Tibial artery (tissue), 4 donors: ENCODE results near the gene NISCH.
"Not testable (repeated sequence)": the region's sequence is repeated elsewhere in the genome, so short reads cannot be mapped to it uniquely, and the experiment has no call there.

Experiments used
- DNase-seq, 2 donors: peaks; one replicate each; pipeline ENCODE4 v3.0.0-alpha.2; 2019
- H3K27ac ChIP-seq, 2 donors: fragments of 200-600 bp; sonication (generic) in 1 of 2; 1 replicate in 1 of 2; 2 replicates in 1 of 2; pipeline ENCODE4 v1.5.1; 2018 to 2019; ENCODE audit warnings: mild to moderate bottlenecking in 1 of 2
- H3K27me3 ChIP-seq, 2 donors: fragments of 200-600 bp; sonication (generic) in 1 of 2; one replicate each; pipeline versions ENCODE4 v1.5.1 to v1.6.0; 2016 to 2019
- H3K36me3 ChIP-seq, 3 donors: fragments of 200-600 bp; sonication (generic) in 2 of 3; one replicate each; pipeline ENCODE4 v1.5.1; 2016 to 2019; ENCODE audit warnings: mild to moderate bottlenecking in 2 of 3
- H3K4me1 ChIP-seq, 4 donors: fragments of 200-600 bp; sonication (generic) in 2 of 4; 1 replicate in 3 of 4; 2 replicates in 1 of 4; pipeline ENCODE4 v1.5.1; 2016 to 2019
- H3K4me3 ChIP-seq, 2 donors: fragments of 200-600 bp; sonication (generic) in 1 of 2; 1 replicate in 1 of 2; 2 replicates in 1 of 2; pipeline ENCODE4 v1.5.1; 2018 to 2019; ENCODE audit warnings: mild to moderate bottlenecking in 2 of 2
- H3K9me3 ChIP-seq, 3 donors: fragments of 200-600 bp; sonication (generic) in 1 of 3; one replicate each; pipeline ENCODE4 v1.5.1; 2016 to 2019
- intact Hi-C: fragments of 100-400 bp; cut with DNase I; formaldehyde crosslinking; loops from one replicate; pipeline ENCODE4 v1.15.0; 2023; ENCODE audit warnings: low total_unique reads
- TF ChIP-seq, protein P1 (sequence below), 2 experiments: fragments of 200-600 bp in 1 of 2; fragments of 450-650 bp in 1 of 2; IDR thresholded peaks; one replicate each; pipeline ENCODE4 v1.5.1; 2017 to 2019; ENCODE audit warnings: antibody characterized with exemption in 2 of 2, mild to moderate bottlenecking in 1 of 2, moderate library complexity in 1 of 2

Gene NISCH

DNA sequence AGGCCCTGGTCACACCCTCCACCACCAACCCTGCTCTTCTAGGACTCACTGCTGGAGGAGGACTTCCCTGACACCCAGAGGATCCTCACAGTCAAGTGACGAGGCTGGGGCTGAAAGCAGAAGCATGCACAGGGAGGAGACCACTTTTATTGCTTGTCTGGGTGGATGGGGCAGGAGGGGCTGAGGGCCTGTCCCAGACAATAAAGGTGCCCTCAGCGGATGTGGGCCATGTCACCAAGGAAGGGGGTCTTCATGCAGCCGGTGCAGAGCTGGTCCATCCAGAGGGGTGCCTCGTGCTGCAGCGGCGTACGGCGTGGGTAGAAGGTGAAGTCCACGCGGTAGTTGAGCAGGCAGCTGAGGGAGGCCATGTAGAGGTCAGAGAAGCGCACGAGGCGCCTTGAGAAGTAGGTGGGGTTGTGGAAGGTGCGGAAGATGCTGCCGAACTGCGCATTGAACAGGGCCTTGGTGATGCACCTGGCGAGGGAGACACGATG, 68.9 kb downstream of the NISCH start:
- peaks cover 0 to 37% (median 26%) of the 10 kb centered on the region in 4 donors for H3K4me1 ChIP-seq
- peak overlapping the region in 1 of 2 donors; percentile 36 for H3K4me3 ChIP-seq
- H3K9me3 ChIP-seq, result no peaks in the 10 kb centered on the region
- intact Hi-C loops, result no loop called here
- H3K36me3 ChIP-seq, result peaks cover 0 to 34% (median 27%) of the 10 kb centered on the region in 3 donors
- TF ChIP-seq, protein P1, sequence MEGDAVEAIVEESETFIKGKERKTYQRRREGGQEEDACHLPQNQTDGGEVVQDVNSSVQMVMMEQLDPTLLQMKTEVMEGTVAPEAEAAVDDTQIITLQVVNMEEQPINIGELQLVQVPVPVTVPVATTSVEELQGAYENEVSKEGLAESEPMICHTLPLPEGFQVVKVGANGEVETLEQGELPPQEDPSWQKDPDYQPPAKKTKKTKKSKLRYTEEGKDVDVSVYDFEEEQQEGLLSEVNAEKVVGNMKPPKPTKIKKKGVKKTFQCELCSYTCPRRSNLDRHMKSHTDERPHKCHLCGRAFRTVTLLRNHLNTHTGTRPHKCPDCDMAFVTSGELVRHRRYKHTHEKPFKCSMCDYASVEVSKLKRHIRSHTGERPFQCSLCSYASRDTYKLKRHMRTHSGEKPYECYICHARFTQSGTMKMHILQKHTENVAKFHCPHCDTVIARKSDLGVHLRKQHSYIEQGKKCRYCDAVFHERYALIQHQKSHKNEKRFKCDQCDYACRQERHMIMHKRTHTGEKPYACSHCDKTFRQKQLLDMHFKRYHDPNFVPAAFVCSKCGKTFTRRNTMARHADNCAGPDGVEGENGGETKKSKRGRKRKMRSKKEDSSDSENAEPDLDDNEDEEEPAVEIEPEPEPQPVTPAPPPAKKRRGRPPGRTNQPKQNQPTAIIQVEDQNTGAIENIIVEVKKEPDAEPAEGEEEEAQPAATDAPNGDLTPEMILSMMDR (IDR thresholded peaks at IDR 0.05), result no peak
- DNase-seq, result no peak
- H3K27me3 ChIP-seq, result no peaks in the 10 kb centered on the region
- H3K27ac ChIP-seq, result peak overlapping the region; percentile 74 to 92

DNA sequence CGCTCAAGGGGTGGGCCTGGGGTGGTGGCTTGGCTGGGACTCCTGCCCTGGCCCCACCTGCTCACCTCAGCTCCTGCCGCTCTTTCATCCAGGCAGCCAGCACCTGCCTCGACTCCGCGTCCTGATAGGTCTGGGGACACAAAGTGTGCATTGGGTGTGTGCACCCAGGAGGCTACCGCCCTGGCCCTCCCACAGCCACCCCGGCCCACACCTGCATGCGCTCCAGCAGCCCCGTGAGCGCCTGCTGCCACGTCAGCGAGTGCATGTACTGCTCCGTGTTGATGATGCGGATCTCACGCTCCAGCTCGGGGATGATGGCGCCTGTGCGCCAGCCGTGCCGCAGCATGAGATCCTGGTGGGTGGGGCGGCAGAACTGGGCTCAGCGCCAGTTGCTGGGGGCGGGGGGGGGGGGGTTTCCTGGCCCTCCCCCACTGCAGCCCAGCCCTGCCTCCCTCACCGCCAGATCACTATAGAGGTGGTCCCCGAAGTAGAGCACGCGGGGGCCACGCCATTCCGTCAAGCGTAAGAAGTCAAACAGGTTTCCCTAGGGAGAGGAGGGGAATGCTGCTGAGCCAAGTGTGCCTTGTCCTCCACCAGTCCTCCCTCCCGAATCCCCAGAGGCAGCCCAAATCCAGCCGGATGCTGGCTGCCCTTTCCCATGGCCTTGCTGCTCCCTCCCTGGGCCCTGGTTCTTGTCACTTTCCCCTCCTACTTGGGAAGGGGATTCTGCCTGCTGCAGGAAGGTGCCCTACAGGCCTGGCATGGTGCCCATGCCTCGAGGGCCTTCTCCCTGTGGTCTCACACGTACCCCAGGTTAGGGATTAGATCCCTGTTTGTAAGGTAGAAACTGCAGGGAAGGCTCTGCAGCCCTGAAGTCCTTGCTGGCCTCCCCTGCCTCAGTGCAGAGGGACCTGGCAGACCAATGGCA, 69.6 kb downstream of the NISCH start:
- Histone ChIP-seq H3K4me3 (peak overlapping the region in 1 of 2 donors; percentile 36), H3K27me3 (no peaks in the 10 kb centered on the region), H3K36me3 (peaks cover 0 to 34% (median 27%) of the 10 kb centered on the region in 3 donors), H3K4me1 (peaks cover 0 to 44% (median 33%) of the 10 kb centered on the region in 4 donors), H3K27ac (peak overlapping the region; percentile 74 to 92), H3K9me3 (no peaks in the 10 kb centered on the region)
- TF ChIP-seq, protein P1 (IDR thresholded peaks at IDR 0.05), result no peak
- DNase-seq, result peak in 1 of 2 donors; percentile 92
- intact Hi-C loops, result no loop called here

DNA sequence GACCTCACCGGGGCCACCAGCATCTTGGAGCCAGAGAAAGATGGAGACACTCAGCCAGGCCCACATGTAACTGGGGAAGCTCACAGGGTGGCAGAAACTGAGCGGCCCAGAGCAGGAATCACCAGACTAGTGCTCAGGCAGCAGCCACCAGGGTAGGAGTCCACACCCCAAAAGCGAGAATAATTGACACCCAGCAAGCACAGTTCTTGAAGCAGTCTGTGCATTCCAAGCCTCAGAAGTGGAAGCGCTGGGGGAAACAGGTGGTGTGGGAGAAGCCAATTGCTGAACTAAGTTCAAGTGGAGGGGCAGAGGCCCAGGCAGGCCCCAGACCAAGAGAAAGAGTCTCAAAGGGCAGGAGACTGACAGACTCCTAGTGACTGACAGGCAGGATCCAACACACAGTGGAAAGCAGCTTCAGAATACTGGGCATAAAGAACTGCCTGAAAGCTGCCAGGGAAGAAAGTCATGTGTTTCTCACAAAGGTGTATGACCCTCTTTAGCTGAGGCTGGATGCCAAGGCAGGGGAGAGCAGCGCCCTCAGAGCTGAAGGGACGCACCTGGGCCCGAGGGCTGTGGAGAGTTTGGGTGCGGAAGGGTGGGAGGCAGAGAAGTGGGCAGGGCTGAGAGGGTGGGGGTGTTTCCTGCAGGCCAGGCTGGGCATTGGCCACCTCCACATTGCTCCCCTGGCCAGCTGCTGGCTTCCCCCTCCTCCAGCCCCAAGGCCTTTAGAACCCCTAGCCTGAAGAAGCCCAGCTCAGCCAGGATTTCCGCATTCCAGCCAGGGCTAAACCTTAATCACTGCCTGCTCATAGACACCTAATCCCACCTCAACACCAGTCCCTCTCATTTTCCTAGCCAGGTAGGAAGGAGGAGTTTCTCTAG, 70.5 kb downstream of the NISCH start:
- H3K27me3 ChIP-seq, result no peaks in the 10 kb centered on the region
- intact Hi-C loops, result no loop called here
- H3K9me3 ChIP-seq, result no peaks in the 10 kb centered on the region
- TF ChIP-seq, protein P1 (IDR thresholded peaks at IDR 0.05), result no peak
- no peak overlapping the region for H3K4me3 ChIP-seq
- peaks cover 0 to 34% (median 27%) of the 10 kb centered on the region in 3 donors for H3K36me3 ChIP-seq
- peak overlapping the region; percentile 74 to 92 for H3K27ac ChIP-seq
- peak in 1 of 2 donors; percentile 64 for DNase-seq
- peaks cover 0 to 54% (median 41%) of the 10 kb centered on the region in 4 donors for H3K4me1 ChIP-seq

DNA sequence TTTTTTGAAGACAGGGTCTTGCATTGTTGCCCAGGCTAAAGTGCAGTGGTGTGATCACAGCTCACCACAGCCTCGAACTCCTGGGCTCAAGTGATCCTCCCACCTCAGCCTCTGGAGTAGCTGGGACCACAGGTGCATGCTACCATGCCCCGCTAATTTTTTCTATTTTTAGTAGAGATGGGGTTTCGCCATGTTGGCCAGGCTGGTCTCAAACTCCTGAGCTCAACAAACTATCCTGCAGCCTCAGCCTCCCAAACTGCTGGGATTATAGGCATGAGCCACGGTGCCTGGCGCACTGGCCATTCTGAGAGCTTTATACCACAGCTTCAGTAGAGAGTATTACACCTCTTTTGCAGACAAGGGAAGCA, 71.3 kb downstream of the NISCH start:
- intact Hi-C loops, H3K9me3 ChIP-seq, H3K27me3 ChIP-seq, H3K4me3 ChIP-seq: not testable (repeated sequence)
- Histone ChIP-seq H3K36me3 (peaks cover 0 to 34% (median 27%) of the 10 kb centered on the region in 3 donors), H3K4me1 (peaks cover 0 to 61% (median 47%) of the 10 kb centered on the region in 4 donors), H3K27ac (peak overlapping the region; percentile 74 to 92)
- DNase-seq, result peak in 1 of 2 donors; percentile 42

DNA sequence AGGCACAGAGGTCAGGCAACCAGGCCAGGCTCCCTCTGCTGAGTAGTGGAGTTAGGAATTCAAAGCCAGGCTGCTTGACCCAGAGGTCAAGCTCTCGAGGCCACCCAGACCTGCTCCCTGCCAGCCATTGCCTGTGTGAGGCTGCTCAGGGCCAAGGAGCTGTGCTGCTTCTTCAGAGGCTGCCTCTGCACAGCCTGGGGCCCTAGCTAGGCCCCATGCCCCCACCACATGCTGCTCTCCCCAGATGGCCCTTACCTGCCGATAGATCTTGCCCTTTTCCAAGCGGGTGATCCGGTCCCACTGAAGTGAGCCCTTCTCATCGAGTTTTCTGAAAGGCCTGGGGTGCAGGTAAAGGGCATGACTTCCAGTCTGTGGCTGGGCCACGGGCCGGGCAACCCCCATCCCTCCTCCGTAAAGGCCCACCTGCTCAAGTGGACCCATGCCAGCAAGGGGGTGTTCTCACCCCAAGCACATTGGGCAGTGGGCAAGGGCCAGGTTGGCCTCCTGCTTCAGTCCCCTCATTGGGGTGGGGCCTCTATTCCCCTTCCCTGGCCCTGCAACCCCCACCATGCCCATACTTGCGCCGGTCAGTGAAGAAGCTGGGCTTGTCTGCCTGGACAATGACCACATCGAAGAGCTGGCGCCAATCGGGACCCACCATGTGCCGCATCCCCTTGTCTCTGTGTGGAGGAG, 71.8 kb downstream of the NISCH start:
- DNase-seq, result peak; percentile 20 to 65
- intact Hi-C loops, result no loop called here
- peaks cover 0 to 66% (median 52%) of the 10 kb centered on the region in 4 donors for H3K4me1 ChIP-seq
- TF ChIP-seq, protein P1 (IDR thresholded peaks at IDR 0.05), result no peak
- no peak overlapping the region for H3K4me3 ChIP-seq
- peak overlapping the region; percentile 1 to 92 for H3K27ac ChIP-seq
- H3K27me3 ChIP-seq, result no peaks in the 10 kb centered on the region
- peaks cover 0 to 34% (median 27%) of the 10 kb centered on the region in 3 donors for H3K36me3 ChIP-seq
- no peaks in the 10 kb centered on the region for H3K9me3 ChIP-seq
